Breast epithelium (tissue), 3 donors: Measurements from ENCODE around the gene KRT5.

Source experiments
- CTCF ChIP-seq, 3 donors: fragments of 450-650 bp; IDR thresholded peaks; one replicate each; pipeline ENCODE4 v1.5.1; 2016 to 2017; ENCODE audit warnings: antibody characterized with exemption in 3 of 3, mild to moderate bottlenecking in 3 of 3, moderate library complexity in 3 of 3
- POLR2AphosphoS5 ChIP-seq, 3 donors: sonication (generic); formaldehyde crosslinking; IDR thresholded peaks; one replicate each; pipeline ENCODE4 v1.6.1; 2017; ENCODE audit warnings: antibody characterized with exemption in 3 of 3

DNA sequence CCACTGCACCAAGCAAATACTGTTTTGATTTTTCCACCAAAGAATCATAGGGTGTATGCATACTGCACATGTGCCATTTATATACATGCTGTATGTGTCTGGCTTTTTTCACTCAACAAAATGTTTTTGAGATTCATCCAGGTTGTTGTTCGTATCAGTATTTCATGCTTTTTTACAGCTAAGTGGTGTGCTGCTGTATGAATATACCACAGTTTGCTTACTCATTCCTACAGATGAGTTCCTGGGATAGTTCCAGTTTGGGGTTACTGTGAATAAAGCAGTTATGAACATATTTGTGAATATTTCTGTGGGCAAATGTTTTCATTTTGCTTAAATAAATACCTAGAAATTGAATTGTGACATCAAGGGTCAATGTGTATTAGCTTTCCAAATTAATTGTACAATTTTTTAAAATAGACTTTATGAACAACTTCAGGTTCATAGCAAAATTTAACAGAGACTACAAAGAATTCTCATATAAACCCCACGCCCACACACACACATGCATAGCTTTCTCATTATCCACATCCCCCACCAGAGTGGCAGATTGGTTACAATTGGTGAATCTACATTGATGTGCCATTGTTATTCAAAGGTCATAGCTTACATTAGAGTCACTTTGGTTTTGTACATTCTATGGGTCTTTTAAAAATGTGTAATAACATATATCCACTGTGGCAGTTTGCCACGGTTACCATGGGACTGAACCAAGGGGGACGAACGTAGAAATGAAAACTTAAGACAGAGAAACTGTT, 20.2 kb downstream of the KRT5 start:
- TF ChIP-seq CTCF (IDR thresholded peaks at IDR 0.05) (no peak), POLR2AphosphoS5 (IDR thresholded peaks at IDR 0.05) (no peak)
